ENCODE data around the gene PCDHGA4.

The PCDHGA4 gene

DNA sequence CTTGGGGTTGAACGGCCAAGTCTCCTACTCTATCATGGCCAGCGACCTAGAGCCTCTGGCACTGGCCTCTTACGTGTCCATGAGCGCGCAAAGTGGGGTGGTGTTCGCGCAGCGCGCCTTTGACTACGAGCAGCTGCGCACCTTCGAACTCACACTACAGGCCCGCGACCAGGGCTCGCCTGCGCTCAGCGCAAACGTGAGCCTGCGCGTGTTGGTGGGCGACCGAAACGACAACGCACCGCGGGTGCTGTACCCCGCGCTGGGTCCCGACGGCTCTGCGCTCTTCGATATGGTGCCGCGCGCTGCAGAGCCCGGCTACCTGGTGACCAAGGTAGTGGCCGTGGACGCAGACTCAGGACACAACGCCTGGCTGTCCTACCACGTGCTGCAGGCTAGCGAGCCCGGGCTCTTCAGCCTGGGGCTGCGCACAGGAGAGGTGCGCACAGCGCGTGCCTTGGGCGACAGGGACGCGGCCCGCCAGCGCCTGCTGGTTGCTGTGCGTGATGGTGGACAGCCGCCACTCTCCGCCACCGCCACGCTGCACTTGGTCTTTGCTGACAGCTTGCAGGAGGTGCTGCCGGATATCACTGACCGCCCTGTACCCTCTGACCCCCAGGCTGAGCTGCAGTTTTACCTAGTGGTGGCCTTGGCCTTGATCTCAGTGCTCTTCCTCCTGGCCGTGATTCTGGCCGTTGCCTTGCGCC, 44.9 kb downstream of the PCDHGA4 start:
- Histone ChIP-seq H3K9ac (ENCODE audit: insufficient read length) (no peak overlapping the region), H3K9me3 (ENCODE audit: low read depth, low read length) (no peaks in the 10 kb centered on the region), H3K4me3 (no peak overlapping the region), H3K27ac (no peak overlapping the region), H3K36me3 (ENCODE audit: insufficient read depth, low read length) (no peaks in the 10 kb centered on the region)
- no peak for DNase-seq (ENCODE audit: low read depth, low spot score)
- TF ChIP-seq EZH2 (IDR thresholded peaks at IDR 0.05): no peak
- TF ChIP-seq POLR2AphosphoS5 (IDR thresholded peaks at IDR 0.05; ENCODE audit: borderline replicate concordance, low read depth, low read length): no peak
- TF ChIP-seq FOXP2 (optimal IDR thresholded peaks at IDR 0.05; ENCODE audit: control extremely low read depth, extremely low read length, insufficient read depth): no peak

DNA sequence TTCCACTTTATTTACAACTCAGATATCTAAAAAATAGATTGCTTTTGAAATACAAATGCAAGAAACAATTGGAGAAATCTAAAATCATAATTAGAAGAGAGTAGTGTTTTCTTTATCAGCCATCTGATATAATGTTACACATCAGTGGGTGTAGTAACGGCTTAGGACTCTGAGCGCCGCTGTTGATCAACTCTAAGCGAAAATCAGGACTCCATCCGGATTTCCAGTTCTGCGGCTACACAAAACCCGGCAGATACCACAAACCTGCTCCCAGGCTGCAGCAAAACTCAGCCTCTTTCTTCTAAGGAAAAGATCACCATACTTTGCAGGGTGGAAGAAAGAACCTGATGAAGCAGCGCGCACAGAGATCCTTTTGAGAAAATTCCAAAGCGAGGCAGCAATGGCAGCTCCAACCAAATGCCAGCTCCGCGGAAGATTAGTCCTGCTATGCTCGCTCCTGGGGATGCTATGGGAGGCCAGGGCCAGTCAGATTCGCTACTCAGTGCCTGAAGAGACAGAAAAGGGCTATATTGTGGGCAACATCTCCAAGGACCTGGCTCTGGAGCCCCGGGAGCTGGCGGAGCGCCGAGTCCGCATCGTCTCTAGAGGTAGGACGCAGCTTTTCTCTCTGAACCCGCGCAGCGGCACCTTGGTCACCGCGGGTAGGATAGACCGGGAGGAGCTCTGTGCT, 47.9 kb downstream of the PCDHGA4 start, which contains the start of gene PCDHGA9:
TSS of gene PCDHGA9 (plus strand) at position 226 of the 691 bp plus-strand sequence. CDS start at position 401, 175 bp downstream.
- no peak for DNase-seq (ENCODE audit: low read depth, low spot score)
- Histone ChIP-seq H3K36me3 (ENCODE audit: insufficient read depth, low read length) (no peaks in the 10 kb centered on the region), H3K9ac (ENCODE audit: insufficient read length) (no peak within 1 kb of the TSS), H3K4me3 (no peak within 1 kb of the TSS), H3K9me3 (ENCODE audit: low read depth, low read length) (no peaks in the 10 kb centered on the region), H3K27ac (no peak within 1 kb of the TSS)
- TF ChIP-seq FOXP2 (optimal IDR thresholded peaks at IDR 0.05; ENCODE audit: control extremely low read depth, extremely low read length, insufficient read depth): no peak
- TF ChIP-seq EZH2 (IDR thresholded peaks at IDR 0.05): no peak
- TF ChIP-seq POLR2AphosphoS5 (IDR thresholded peaks at IDR 0.05; ENCODE audit: borderline replicate concordance, low read depth, low read length): no peak

DNA sequence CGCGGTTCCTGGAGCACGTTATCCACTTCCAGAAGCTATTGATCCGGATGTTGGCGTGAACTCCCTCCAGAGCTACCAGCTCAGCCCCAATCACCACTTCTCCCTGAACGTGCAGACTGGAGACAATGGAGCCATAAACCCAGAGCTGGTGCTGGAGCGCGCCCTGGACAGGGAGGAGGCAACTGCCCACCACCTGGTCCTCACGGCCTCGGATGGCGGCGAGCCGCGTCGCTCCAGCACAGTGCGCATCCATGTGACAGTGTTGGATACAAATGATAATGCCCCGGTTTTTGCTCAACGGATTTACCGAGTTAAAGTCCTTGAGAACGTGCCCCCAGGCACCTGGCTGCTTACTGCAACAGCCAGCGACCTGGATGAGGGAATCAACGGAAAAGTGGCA, 48.6 kb downstream of the PCDHGA4 start:
- DNase-seq (ENCODE audit: low read depth, low spot score): no peak
- H3K9ac ChIP-seq (ENCODE audit: insufficient read length): no peak overlapping the region

More for the DNA sequence above, 48.6 kb downstream of the PCDHGA4 start:
- no peak overlapping the region for H3K27ac ChIP-seq
- H3K9me3 ChIP-seq (ENCODE audit: low read depth, low read length): no peaks in the 10 kb centered on the region
- H3K36me3 ChIP-seq (ENCODE audit: insufficient read depth, low read length): no peaks in the 10 kb centered on the region
- no peak overlapping the region for H3K4me3 ChIP-seq
- TF ChIP-seq EZH2 (IDR thresholded peaks at IDR 0.05): no peak
- TF ChIP-seq POLR2AphosphoS5 (IDR thresholded peaks at IDR 0.05; ENCODE audit: borderline replicate concordance, low read depth, low read length): no peak
- TF ChIP-seq FOXP2 (optimal IDR thresholded peaks at IDR 0.05; ENCODE audit: control extremely low read depth, extremely low read length, insufficient read depth): no peak

All from SK-N-MC (cell line).